Measurements from ENCODE around the gene FOXJ3.

FOXJ3 gene

DNA sequence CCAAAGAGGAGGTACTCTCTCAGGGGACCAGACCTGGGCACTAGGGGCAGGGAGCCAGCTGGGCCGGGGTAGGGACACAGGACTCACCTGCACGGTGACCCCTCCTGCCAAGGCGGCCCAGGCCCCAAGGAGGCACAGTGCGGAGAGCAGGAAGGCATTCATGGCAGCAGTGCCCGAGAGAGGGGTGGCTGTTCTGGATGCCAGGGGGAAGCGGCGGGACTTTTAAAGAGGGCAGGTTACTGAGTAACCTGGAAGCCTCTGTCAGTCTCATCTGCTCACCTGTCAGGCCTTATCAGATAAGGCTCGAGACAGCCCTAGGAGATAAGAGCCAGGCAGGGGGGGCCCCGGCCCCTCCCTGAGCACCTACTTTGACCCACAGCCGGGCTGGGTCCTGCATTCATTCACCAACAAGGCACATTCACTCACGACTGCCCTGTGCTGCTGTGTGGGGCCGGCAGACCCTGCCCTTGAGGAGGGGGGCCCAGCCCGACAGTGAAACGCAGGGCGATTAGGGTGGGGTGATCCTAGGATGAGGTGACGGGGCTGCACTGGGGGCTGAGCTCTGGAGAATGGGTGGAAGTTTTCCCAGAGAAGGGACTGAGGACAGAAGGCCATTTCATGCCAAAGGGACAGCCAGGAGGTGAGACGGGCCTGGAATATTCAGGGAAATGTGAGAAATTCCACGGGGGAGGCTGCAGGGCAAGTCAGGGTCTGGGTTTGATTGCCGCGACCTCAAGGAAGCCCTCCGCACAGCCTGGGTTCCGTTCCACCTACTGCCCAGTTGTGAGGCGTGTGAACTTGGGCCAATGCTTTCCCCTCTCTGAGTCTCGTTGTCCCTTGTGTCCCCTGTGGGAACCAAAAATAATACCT lies 170.2 kb downstream of the FOXJ3 start, which contains the start of gene GUCA2A:
TSS of gene GUCA2A (minus strand) at position 195 of the 870 bp plus-strand sequence. CDS start at position 162, 33 bp downstream.
- Mint-ChIP-seq H3K36me3 (ENCODE audit: low read depth) (no peaks in the 10 kb centered on the region), H3K27ac (no peak within 1 kb of the TSS), H3K9me3 (peaks cover 7% of the 10 kb centered on the region), H3K4me3 (no peak within 1 kb of the TSS), H3K4me1 (ENCODE audit: low read depth) (peaks cover 20% of the 10 kb centered on the region), H3K27me3 (peaks cover 3% of the 10 kb centered on the region)
- intact Hi-C loops (cut with micrococcal nuclease) = no loop called here

DNA sequence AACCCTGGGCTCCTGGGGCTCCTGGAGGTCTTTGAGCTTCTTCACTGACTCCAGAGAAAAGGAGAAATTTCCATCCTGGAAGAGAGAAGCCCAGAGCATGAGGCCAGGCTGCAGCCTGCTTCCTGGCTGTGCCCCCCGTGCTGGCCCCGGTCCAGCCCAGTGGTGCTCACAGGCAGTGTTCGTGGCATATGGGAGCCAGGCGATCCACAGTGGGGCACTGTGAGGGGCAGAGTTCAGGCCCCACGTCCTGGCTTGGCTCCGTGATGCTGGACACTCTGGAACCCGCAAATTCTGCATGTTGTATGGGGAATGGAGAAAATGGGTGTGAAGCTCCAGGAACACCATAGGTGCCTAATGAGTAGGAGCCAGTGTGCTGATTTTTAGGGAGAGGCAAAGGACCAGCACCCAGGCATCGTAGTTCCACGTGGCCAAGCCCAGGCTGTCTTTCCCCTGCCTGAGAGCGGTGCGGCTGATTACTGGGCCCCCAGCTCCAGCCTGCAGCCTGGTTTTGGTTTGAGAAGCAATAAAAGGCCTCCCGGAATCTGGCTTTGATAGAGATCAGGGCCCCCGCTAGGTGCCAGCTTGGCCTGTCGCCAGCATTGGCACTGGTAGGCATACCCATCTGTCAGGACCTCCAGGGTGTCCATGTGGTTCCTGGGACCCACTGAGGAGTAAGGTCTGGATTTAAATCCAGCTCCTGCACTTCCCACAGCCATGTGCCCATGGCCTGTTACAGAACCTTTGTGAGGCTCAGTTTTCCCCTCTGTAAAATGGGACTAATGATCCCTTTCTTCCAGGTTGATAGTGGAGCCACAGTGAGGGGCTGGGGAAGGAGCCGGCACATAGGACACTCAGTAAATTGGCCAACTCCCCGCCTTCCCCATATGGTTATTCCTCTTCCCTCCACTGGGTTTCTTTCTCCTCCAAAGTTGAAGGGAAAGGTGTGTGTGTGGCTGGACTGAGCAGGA lies 171.2 kb downstream of the FOXJ3 start:
- intact Hi-C loops (cut with micrococcal nuclease) = no loop called here
- Mint-ChIP-seq H3K4me1 (ENCODE audit: low read depth) (peaks cover 18% of the 10 kb centered on the region), H3K4me3 (no peak overlapping the region), H3K27me3 (peaks cover 5% of the 10 kb centered on the region), H3K9me3 (peaks cover 7% of the 10 kb centered on the region), H3K27ac (no peak overlapping the region), H3K36me3 (ENCODE audit: low read depth) (no peaks in the 10 kb centered on the region)

DNA sequence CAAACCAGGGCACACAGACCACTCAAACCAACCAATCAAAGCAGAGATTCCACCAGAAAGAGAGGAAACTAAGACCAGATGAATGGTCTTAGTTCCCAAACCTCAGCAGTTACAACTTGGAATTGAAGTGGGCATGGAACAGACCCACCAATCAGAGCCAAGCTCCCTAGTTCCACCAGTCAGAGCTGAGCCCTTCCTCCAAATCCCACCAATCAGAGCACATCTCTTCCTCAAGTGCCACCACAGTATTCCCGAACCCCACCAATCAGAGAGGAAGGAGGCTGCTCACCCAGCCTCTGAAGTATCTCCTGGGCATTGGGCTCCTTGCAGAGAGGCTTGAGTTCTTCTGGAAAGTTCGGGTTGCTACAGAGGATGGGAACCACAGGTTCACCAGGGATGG lies 171.9 kb downstream of the FOXJ3 start:
- Mint-ChIP-seq H3K4me3 (no peak overlapping the region), H3K27me3 (peaks cover 5% of the 10 kb centered on the region), H3K27ac (no peak overlapping the region), H3K4me1 (ENCODE audit: low read depth) (peaks cover 11% of the 10 kb centered on the region), H3K36me3 (ENCODE audit: low read depth) (no peaks in the 10 kb centered on the region), H3K9me3 (peaks cover 7% of the 10 kb centered on the region)
- intact Hi-C loops (cut with micrococcal nuclease) = no loop called here

- H3K9me3 Mint-ChIP-seq = peaks cover 7% of the 10 kb centered on the region
- H3K4me1 Mint-ChIP-seq (ENCODE audit: low read depth) = peaks cover 12% of the 10 kb centered on the region
- peaks cover 5% of the 10 kb centered on the region for H3K27me3 Mint-ChIP-seq
- intact Hi-C loops (cut with micrococcal nuclease) = no loop called here
- no peak overlapping the region for H3K4me3 Mint-ChIP-seq
- no peaks in the 10 kb centered on the region for H3K36me3 Mint-ChIP-seq (ENCODE audit: low read depth)
- H3K27ac Mint-ChIP-seq = no peak overlapping the region
Observed at GRCh38 chr1:42162181-42162580, 172.9 kb downstream of the FOXJ3 start.

DNA sequence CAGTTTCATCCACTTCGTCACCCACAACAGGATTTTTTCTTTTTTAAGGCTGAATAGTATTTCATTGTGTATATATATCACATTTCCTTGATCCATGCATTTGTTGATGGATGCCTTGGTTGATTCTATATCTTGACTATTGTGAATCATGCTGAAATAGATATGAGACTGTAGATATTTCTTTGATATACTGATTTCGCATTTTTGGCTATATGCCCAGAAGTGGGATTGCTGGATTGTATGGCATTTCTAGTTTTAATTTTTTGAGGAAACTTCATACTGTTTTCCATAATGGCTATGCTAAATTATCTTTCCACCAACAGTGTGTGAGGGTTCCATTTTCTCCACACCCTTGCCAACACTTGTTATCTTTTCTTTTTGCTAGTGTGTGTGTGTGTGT lies 176.8 kb downstream of the FOXJ3 start:
- H3K4me1 Mint-ChIP-seq (ENCODE audit: low read depth) = peaks cover 12% of the 10 kb centered on the region
- H3K36me3 Mint-ChIP-seq (ENCODE audit: low read depth) = no peaks in the 10 kb centered on the region
- H3K4me3 Mint-ChIP-seq = no peak overlapping the region
- intact Hi-C loops (cut with micrococcal nuclease) = no loop called here
- peaks cover 5% of the 10 kb centered on the region for H3K27me3 Mint-ChIP-seq
- peaks cover 7% of the 10 kb centered on the region for H3K9me3 Mint-ChIP-seq
- H3K27ac Mint-ChIP-seq = no peak overlapping the region

DNA sequence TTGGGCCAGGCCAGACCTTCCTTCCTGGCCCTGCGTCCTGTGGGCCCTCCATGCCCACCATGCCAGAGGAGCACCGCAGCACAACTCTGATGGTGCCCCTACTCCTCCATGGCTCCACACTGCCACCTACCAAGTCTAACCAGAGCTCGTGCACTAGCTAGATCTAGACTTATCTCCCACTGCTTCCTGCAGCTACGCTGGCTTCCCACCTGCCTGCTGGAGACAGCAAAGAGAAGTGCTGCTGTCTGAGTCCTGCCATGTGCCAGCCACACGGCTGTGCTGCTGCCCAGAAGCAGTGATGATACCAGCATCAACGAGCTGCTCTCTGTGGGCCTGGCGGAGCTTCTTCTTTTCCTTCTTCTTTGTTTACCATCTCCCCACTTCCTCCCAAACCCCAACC lies 177.4 kb downstream of the FOXJ3 start:
- Mint-ChIP-seq H3K27me3 (peaks cover 3% of the 10 kb centered on the region), H3K9me3 (peaks cover 7% of the 10 kb centered on the region), H3K36me3 (ENCODE audit: low read depth) (no peaks in the 10 kb centered on the region), H3K27ac (no peak overlapping the region), H3K4me3 (no peak overlapping the region), H3K4me1 (ENCODE audit: low read depth) (peaks cover 12% of the 10 kb centered on the region)
- intact Hi-C loops (cut with micrococcal nuclease) = no loop called here

GRCh38 chr1:42155362-42155761 lies 179.7 kb downstream of the FOXJ3 start:
- Mint-ChIP-seq H3K36me3 (ENCODE audit: low read depth) (no peaks in the 10 kb centered on the region), H3K4me3 (no peak overlapping the region), H3K9me3 (peaks cover under 1% of the 10 kb centered on the region), H3K27me3 (peaks cover 1% of the 10 kb centered on the region), H3K4me1 (ENCODE audit: low read depth) (peaks cover 6% of the 10 kb centered on the region), H3K27ac (no peak overlapping the region)
- intact Hi-C loops (cut with micrococcal nuclease) = no loop called here

GRCh38 chr1:42154685-42155084 lies 180.3 kb downstream of the FOXJ3 start:
- peaks cover 6% of the 10 kb centered on the region for H3K4me1 Mint-ChIP-seq (ENCODE audit: low read depth)
- no peaks in the 10 kb centered on the region for H3K36me3 Mint-ChIP-seq (ENCODE audit: low read depth)
- peaks cover 1% of the 10 kb centered on the region for H3K27me3 Mint-ChIP-seq
- intact Hi-C loops (cut with micrococcal nuclease) = no loop called here
- no peak overlapping the region for H3K27ac Mint-ChIP-seq
- H3K4me3 Mint-ChIP-seq = no peak overlapping the region
- no peaks in the 10 kb centered on the region for H3K9me3 Mint-ChIP-seq

DNA sequence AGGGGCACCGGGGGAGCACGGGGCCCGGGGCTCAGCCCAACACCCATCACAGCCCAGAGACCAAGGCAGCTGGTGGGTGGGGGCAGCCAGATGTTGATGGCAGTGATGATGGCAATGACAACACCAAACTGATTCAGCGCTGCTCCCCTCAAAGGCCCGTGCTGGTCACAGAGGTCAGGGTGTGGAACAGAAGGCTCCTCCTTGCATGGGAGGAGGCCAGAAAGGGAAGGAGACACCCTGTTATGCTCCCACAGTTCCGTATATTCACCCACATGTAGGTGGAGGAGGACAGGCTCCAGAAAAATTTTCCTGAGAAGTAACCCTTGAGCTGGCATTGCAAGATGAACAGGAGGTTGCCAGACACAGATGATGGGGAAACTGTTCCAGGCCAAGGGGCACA lies 181.4 kb downstream of the FOXJ3 start:
- peaks cover 6% of the 10 kb centered on the region for H3K4me1 Mint-ChIP-seq (ENCODE audit: low read depth)
- no peak overlapping the region for H3K4me3 Mint-ChIP-seq
- H3K9me3 Mint-ChIP-seq = no peaks in the 10 kb centered on the region
- H3K27ac Mint-ChIP-seq = no peak overlapping the region
- no peaks in the 10 kb centered on the region for H3K36me3 Mint-ChIP-seq (ENCODE audit: low read depth)
- intact Hi-C loops (cut with micrococcal nuclease) = no loop called here
- no peaks in the 10 kb centered on the region for H3K27me3 Mint-ChIP-seq

GRCh38 chr1:42152907-42153600 lies 182.0 kb downstream of the FOXJ3 start, which contains the start of gene GUCA2B:
Gene GUCA2B (plus strand): TSS chr1:42153410. CDS start chr1:42153451, 41 bp downstream.
- H3K9me3 Mint-ChIP-seq = no peaks in the 10 kb centered on the region
- no peaks in the 10 kb centered on the region for H3K36me3 Mint-ChIP-seq (ENCODE audit: low read depth)
- H3K4me3 Mint-ChIP-seq = no peak within 1 kb of the TSS
- intact Hi-C loops (cut with micrococcal nuclease) = no loop called here
- H3K27me3 Mint-ChIP-seq = no peaks in the 10 kb centered on the region
- H3K27ac Mint-ChIP-seq = no peak within 1 kb of the TSS
- peaks cover 6% of the 10 kb centered on the region for H3K4me1 Mint-ChIP-seq (ENCODE audit: low read depth)

DNA sequence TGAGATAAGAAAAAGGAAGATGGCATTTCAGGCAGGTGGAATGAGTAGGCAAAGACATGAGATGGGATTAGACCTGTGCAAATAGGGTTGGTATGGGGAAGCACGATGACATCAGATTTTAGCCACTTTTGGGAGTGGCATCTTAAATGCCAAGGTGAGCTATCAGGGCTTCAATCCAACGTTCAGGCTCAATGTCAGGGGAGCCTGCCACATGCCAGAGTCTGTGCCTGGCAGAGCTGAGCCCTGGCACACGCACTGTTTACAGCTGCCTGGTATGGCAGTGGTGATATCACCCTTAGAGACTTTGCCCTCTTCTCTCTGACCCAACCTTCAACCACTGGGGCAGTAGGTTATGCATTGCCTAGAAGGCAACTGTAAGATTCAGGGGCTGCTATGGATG lies 182.9 kb downstream of the FOXJ3 start:
- Mint-ChIP-seq H3K36me3 (ENCODE audit: low read depth) (no peaks in the 10 kb centered on the region), H3K4me1 (ENCODE audit: low read depth) (no peaks in the 10 kb centered on the region)
- intact Hi-C loops (cut with micrococcal nuclease) = no loop called here

DNA sequence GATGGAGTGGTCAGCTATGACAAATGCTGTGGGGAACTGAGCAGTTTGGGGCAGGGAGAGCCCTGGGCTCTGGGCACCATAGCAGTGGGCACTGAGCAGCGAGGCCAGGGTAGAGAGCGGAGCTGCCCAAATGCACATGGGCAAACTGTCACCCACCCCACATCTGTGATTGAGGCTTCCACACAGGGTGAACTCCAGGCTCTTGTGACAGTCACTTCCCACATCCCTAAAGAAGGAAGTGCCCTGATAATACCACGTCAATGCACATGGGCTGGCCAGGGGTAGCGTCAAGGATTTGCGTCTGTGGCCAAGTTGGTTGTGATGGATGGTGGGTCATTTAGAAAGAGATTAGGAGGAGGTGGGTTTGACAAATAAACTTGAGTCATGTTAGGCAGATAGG lies 184.4 kb downstream of the FOXJ3 start:
- H3K36me3 Mint-ChIP-seq (ENCODE audit: low read depth) = no peaks in the 10 kb centered on the region
- H3K9me3 Mint-ChIP-seq = no peaks in the 10 kb centered on the region
- no peaks in the 10 kb centered on the region for H3K27me3 Mint-ChIP-seq
- intact Hi-C loops (cut with micrococcal nuclease) = no loop called here
- no peak overlapping the region for H3K4me3 Mint-ChIP-seq
- H3K27ac Mint-ChIP-seq = no peak overlapping the region
- H3K4me1 Mint-ChIP-seq (ENCODE audit: low read depth) = no peaks in the 10 kb centered on the region

More for the DNA sequence above, 182.9 kb downstream of the FOXJ3 start:
- Mint-ChIP-seq H3K27me3 (no peaks in the 10 kb centered on the region), H3K27ac (no peak overlapping the region), H3K9me3 (no peaks in the 10 kb centered on the region), H3K4me3 (no peak overlapping the region)

- H3K4me1 Mint-ChIP-seq (ENCODE audit: low read depth) = peaks cover 5% of the 10 kb centered on the region
- no peaks in the 10 kb centered on the region for H3K36me3 Mint-ChIP-seq (ENCODE audit: low read depth)
- no peak overlapping the region for H3K4me3 Mint-ChIP-seq
- H3K27me3 Mint-ChIP-seq = peaks cover 4% of the 10 kb centered on the region
- H3K27ac Mint-ChIP-seq = no peak overlapping the region
- intact Hi-C loops (cut with micrococcal nuclease) = no loop called here
- H3K9me3 Mint-ChIP-seq = no peaks in the 10 kb centered on the region
Observed at GRCh38 chr1:42148166-42148565, 186.9 kb downstream of the FOXJ3 start.

All from dendritic cell treated with granulocyte-macrophage colony-stimulating factor and Interleukin-4, amounts not matched to agents 40 ng/mL and 50 ng/mL, for 4 days (primary cell).